OCI-LY3 (cell line): ENCODE results near the gene DGKG.

Experiments used
- EZH2phosphoT487 ChIP-seq: fragments of 200-600 bp; shearing (Covaris generic); IDR thresholded peaks from 2 replicates; pipeline ENCODE4 v1.6.1; 2018; ENCODE audit warnings: antibody characterized with exemption, mixed run types, low read depth
- TF ChIP-seq, protein P1 (sequence below): fragments of 200-600, 300-600 bp; sonication (generic); IDR thresholded peaks from 2 replicates; pipeline ENCODE4 v1.5.1; 2014; ENCODE audit warnings: antibody characterized with exemption, low read length, low read depth

- TF ChIP-seq, protein P1, sequence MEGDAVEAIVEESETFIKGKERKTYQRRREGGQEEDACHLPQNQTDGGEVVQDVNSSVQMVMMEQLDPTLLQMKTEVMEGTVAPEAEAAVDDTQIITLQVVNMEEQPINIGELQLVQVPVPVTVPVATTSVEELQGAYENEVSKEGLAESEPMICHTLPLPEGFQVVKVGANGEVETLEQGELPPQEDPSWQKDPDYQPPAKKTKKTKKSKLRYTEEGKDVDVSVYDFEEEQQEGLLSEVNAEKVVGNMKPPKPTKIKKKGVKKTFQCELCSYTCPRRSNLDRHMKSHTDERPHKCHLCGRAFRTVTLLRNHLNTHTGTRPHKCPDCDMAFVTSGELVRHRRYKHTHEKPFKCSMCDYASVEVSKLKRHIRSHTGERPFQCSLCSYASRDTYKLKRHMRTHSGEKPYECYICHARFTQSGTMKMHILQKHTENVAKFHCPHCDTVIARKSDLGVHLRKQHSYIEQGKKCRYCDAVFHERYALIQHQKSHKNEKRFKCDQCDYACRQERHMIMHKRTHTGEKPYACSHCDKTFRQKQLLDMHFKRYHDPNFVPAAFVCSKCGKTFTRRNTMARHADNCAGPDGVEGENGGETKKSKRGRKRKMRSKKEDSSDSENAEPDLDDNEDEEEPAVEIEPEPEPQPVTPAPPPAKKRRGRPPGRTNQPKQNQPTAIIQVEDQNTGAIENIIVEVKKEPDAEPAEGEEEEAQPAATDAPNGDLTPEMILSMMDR = no peak
- no peak for TF ChIP-seq EZH2phosphoT487
Observed at GRCh38 chr3:186400026-186400425, 38.0 kb upstream of the DGKG start.
